Testis (tissue), 2 donors: ENCODE data around the gene DPYD.

ENCODE experiments used
- POLR2A ChIP-seq: fragments of 450-650 bp; IDR thresholded peaks from one replicate; pipeline ENCODE4 v1.6.1; 2017; ENCODE audit warnings: antibody characterized with exemption, mild to moderate bottlenecking, moderate library complexity
- TF ChIP-seq, protein P1 (sequence below), 3 experiments: fragments of 450-650 bp in 2 of 3; fragments of 200-600 bp in 1 of 3; sonication (generic) in 1 of 3; IDR thresholded peaks; one replicate each; pipeline ENCODE4 v1.5.1; 2016 to 2019; ENCODE audit warnings: antibody characterized with exemption in 3 of 3, mild to moderate bottlenecking in 2 of 3, moderate library complexity in 1 of 3

DNA sequence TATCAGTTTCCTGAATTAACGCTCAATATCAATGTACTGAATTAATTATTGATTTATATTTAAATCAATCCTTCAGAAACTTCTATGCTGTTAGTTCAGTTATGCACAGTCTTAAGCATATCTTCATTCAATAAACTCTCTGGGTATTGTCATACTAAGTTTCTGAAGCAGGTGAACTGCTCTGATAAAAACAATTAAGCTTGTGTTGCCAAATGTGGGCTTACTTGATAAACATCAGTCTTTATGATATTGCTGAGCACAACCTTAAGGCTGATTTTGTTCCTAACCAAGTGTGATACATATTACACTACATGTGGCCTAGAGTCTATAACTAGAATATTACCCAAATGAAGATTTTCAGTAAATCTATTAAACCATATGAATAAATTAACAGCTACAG is 67.6 kb downstream of the DPYD start:
- TF ChIP-seq, protein P1, sequence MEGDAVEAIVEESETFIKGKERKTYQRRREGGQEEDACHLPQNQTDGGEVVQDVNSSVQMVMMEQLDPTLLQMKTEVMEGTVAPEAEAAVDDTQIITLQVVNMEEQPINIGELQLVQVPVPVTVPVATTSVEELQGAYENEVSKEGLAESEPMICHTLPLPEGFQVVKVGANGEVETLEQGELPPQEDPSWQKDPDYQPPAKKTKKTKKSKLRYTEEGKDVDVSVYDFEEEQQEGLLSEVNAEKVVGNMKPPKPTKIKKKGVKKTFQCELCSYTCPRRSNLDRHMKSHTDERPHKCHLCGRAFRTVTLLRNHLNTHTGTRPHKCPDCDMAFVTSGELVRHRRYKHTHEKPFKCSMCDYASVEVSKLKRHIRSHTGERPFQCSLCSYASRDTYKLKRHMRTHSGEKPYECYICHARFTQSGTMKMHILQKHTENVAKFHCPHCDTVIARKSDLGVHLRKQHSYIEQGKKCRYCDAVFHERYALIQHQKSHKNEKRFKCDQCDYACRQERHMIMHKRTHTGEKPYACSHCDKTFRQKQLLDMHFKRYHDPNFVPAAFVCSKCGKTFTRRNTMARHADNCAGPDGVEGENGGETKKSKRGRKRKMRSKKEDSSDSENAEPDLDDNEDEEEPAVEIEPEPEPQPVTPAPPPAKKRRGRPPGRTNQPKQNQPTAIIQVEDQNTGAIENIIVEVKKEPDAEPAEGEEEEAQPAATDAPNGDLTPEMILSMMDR (IDR thresholded peaks at IDR 0.05) = no peak
- TF ChIP-seq POLR2A = no peak
